Ishikawa (cell line): ENCODE measurements around the gene PRDM2.

Source experiments
- CEBPB ChIP-seq: IDR thresholded peaks from 2 replicates; pipeline ENCODE4 v1.6.1; 2012
- CREB1 ChIP-seq: IDR thresholded peaks from 2 replicates; pipeline ENCODE4 v1.6.1; 2012; ENCODE audit warnings: low read depth
- EP300 ChIP-seq: IDR thresholded peaks from 2 replicates; pipeline ENCODE4 v1.6.1; 2012; ENCODE audit warnings: borderline replicate concordance
- MAX ChIP-seq: IDR thresholded peaks from 2 replicates; pipeline ENCODE4 v1.6.1; 2012
- REST ChIP-seq: IDR thresholded peaks from 2 replicates; pipeline ENCODE4 v1.6.1; 2012; ENCODE audit warnings: low read depth, mild to moderate bottlenecking
- TCF12 ChIP-seq: IDR thresholded peaks from 2 replicates; pipeline ENCODE4 v1.6.1; 2012; ENCODE audit warnings: low read depth
- YY1 ChIP-seq: IDR thresholded peaks from 2 replicates; pipeline ENCODE4 v1.6.1; 2012; ENCODE audit warnings: low read depth

- no peak for TF ChIP-seq CREB1
- TF ChIP-seq EP300: no peak
- TF ChIP-seq MAX: no peak
- no peak for TF ChIP-seq REST
- no peak for TF ChIP-seq TCF12
- no peak for TF ChIP-seq YY1
- no peak for TF ChIP-seq CEBPB
Measured at GRCh38 chr1:13703128-13703513, 3.1 kb downstream of the PRDM2 start.
